ENCODE results near the gene CAPN7.

DNA sequence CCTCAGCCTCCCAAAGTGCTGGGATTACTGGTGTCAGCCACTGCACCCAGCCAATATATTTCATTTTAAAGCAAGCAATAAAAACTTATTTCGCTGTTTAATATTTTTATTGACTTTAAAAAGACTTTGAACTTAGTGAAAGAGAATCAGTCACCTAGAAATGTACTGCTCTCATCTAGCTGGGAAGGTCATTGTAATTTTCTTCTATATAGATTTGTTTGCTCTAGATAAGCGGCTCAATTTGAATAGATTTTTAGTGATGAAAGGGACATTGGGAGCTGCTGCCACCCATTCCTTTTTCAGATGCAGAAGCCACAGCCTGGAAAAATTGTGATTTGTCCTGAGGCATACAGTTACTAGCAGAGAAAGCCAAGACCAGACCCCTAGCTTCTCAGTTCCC lies 40.1 kb downstream of the CAPN7 start:
- TF ChIP-seq CTCF (IDR thresholded peaks at IDR 0.05) (no peak), EZH2 (IDR thresholded peaks at IDR 0.05; ENCODE audit: borderline replicate concordance, insufficient read depth, low read depth, low read length, poor library complexity, severe bottlenecking) (no peak)
